GM18870 (cell line): ENCODE measurements around the gene DACT2.

Source experiments
- ATAC-seq: cut with Tn5 transposase; IDR thresholded peaks from one replicate; pipeline ENCODE4 v1.9.1; 2021; ENCODE audit warnings: moderate library complexity; ENCODE audit not compliant: unreplicated experiment

Gene DACT2

GRCh38 chr6:168353041-168353440 is 33.5 kb upstream of the DACT2 start:
- no peak for ATAC-seq

GRCh38 chr6:168352096-168352495 is 32.5 kb upstream of the DACT2 start:
- no peak for ATAC-seq

GRCh38 chr6:168349718-168350210 is 30.2 kb upstream of the DACT2 start:
- ATAC-seq = no peak

GRCh38 chr6:168348186-168348585 is 28.6 kb upstream of the DACT2 start:
- no peak for ATAC-seq

GRCh38 chr6:168347615-168348014 is 28.0 kb upstream of the DACT2 start:
- ATAC-seq = no peak

GRCh38 chr6:168347053-168347452 is 27.5 kb upstream of the DACT2 start:
- no peak for ATAC-seq

GRCh38 chr6:168345896-168346754 is 26.5 kb upstream of the DACT2 start:
- no peak for ATAC-seq

- ATAC-seq = no peak
These were observed 25.7 kb upstream of the DACT2 start for GRCh38 chr6:168345266-168345665.

- no peak for ATAC-seq
These were observed 24.8 kb upstream of the DACT2 start for GRCh38 chr6:168344338-168344737.

GRCh38 chr6:168343239-168344150 is 23.9 kb upstream of the DACT2 start:
- ATAC-seq = no peak

- no peak for ATAC-seq
These were observed 23.1 kb upstream of the DACT2 start for GRCh38 chr6:168342636-168343035.

- ATAC-seq = no peak
These were observed 21.8 kb upstream of the DACT2 start for GRCh38 chr6:168341280-168341900.

GRCh38 chr6:168340819-168341218 is 21.2 kb upstream of the DACT2 start:
- ATAC-seq = no peak

- ATAC-seq = no peak
These were observed 19.2 kb upstream of the DACT2 start for GRCh38 chr6:168338777-168339176.

- no peak for ATAC-seq
These were observed 17.4 kb upstream of the DACT2 start for GRCh38 chr6:168336967-168337366.

GRCh38 chr6:168333989-168334388 is 14.4 kb upstream of the DACT2 start:
- no peak for ATAC-seq

- no peak for ATAC-seq
These were observed 13.9 kb upstream of the DACT2 start for GRCh38 chr6:168333491-168333890.

- ATAC-seq = no peak
These were observed 13.5 kb upstream of the DACT2 start for GRCh38 chr6:168333039-168333438.

GRCh38 chr6:168332020-168332419 is 12.4 kb upstream of the DACT2 start:
- no peak for ATAC-seq

GRCh38 chr6:168331058-168331457 is 11.5 kb upstream of the DACT2 start:
- no peak for ATAC-seq

- ATAC-seq = no peak
These were observed 10.8 kb upstream of the DACT2 start for GRCh38 chr6:168330403-168330802.
